ENCODE measurements around the gene GAS7.

DNA sequence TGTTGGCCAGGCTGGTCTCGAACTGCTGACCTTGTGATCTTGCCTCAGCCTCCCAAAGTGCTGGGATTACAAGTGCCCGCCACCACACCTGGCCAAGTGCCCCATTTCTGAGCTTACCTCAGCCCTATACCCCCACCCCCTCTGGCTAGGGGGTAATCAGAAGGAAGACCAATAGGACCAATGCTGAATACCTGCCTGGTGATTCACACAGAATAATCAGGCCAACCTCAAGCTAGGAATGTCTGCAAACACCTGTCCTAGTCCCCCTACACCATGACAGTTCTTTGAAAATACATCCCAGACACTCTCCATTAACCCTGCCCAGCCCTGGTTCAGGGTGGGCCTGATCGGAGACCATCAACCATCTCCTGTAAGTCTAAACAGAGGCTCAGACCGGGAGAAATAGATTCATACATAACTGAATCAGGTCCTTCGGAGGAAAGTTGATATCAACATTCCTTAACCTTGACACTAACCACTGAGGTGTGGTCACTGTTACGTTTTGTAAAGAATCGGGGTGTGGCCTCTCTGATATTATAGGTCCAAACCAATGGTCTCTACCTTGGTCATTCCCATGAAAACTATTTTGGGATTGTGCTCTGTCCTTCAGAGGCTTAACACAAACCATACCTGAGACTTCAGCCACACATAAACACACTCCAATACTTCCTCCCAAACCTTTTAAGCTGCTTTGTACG is 130.8 kb downstream of the GAS7 start:
- TF ChIP-seq POLR2AphosphoS5 (IDR thresholded peaks at IDR 0.05; ENCODE audit: borderline replicate concordance, low read depth, low read length) (no peak), EZH2 (IDR thresholded peaks at IDR 0.05) (no peak), FOXP2 (optimal IDR thresholded peaks at IDR 0.05; ENCODE audit: control extremely low read depth, extremely low read length, insufficient read depth) (no peak)
